Measurements from ENCODE around the gene TFG.
"Not testable (repeated sequence)": the region's sequence is repeated elsewhere in the genome, so short reads cannot be mapped to it uniquely, and the experiment has no call there.

TFG gene

GRCh38 chr3:100708989-100709841 lies at the start of gene TFG:
TSS of gene TFG (plus strand) at chr3:100709494. CDS start at chr3:100713686, 4,192 bp downstream.
- peak; percentile 95 for DNase-seq

- not testable (repeated sequence) for DNase-seq
Observed at GRCh38 chr3:100661294-100661693, 48.0 kb upstream of the TFG start.

DNA sequence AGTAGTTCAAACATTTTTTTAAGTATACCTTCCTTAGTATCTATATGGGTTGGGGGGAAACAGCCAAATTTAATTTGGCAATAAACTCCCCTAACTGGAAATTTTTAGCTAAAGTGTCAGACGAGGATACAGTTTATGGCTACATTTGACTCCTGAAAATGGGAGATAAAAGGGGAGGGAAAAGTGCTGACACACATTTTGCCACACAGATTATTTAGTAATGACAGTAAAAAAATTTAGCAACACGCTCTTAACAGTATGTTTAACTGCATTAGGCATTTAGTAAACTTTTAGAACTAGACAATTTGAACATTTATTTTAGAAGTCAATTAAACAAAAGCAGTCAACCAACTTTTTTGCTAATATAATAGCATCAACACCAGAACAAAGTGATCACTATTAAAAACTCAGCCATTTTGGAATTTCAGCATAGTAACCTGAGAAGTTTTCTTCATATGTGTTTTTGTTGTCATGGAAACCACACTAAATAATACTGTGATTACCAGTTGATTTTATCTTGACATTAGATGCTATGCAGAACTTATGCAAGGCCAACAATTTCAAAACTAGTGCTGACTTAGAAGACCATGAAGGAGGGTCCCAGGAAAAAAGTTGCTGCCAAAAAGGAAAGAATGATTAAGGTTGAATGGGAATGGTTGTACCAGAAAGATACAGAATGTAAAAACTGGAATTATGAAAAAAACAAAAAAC lies 47.0 kb upstream of the TFG start:
- DNase-seq = no peak

DNA sequence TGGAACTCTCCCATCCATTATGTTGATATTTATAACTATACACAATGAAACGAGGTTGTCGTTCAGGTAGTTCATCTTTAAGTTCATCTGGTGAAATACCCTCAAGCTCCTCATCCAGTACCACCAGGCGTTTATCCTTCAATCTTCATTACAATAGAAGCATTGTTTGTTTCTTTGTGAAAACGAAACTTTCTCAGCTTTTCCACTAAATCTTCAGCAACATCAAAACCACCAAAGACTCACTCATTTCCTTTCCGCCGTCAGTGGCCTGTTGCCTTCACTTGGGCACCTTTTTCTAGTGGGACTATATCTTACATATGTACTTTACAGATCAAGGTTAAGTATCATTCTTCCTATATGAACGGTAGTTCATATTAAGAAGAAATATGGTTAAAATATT lies 44.1 kb upstream of the TFG start:
- no peak for DNase-seq

GRCh38 chr3:100666699-100667098 lies 42.6 kb upstream of the TFG start:
- not testable (repeated sequence) for DNase-seq

GRCh38 chr3:100667316-100667715 lies 42.0 kb upstream of the TFG start:
- not testable (repeated sequence) for DNase-seq

- DNase-seq = not testable (repeated sequence)
Observed at GRCh38 chr3:100670995-100671394, 38.3 kb upstream of the TFG start.

DNA sequence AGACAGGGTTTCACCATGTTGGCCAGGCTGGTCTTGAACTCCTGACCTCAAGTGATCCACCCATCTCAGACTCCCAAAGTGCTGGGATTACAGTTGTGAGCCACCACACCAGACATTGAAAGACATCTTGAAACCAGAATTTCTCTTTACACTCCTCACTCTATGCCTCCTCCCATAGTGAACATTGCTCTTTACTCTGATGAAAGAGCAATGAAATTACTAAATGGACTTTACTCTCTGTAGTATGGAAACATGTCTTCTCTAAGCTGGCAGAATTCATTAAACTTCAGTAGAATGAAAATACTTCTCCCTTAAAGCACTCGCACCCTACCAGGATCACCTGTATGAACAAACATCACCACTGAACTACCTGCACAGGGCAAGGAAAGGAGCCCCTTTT lies 27.8 kb upstream of the TFG start:
- no peak for DNase-seq

- DNase-seq = no peak
Observed at GRCh38 chr3:100682056-100682853, 27.0 kb upstream of the TFG start.

- DNase-seq = no peak
Observed at GRCh38 chr3:100682854-100683760, 26.2 kb upstream of the TFG start.

GRCh38 chr3:100693225-100693624 lies 16.1 kb upstream of the TFG start:
- no peak for DNase-seq

- no peak for DNase-seq
Observed at GRCh38 chr3:100695696-100696095, 13.6 kb upstream of the TFG start.

- DNase-seq = no peak
Observed at GRCh38 chr3:100696161-100696560, 13.1 kb upstream of the TFG start.

DNA sequence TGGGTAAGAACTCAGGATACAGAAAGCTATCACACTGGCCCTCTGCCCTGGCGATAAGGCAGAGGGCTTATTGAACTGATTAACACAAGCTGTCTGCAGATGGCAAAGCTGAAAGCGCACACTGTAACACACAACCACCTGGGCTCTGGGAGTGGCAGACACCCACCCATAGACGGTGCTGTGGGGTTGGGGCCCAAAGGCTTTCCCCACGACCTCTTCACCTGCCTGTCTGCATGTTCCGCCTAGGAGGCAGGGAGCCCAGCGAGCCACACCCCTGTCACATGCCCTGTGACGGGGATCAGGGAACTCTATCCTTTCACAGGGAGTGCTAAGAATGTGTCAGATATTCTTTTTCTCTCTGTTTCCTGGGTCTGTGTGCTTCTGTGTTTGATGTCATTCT lies 12.1 kb upstream of the TFG start:
- no peak for DNase-seq

GRCh38 chr3:100697723-100698285 lies 11.5 kb upstream of the TFG start:
- no peak for DNase-seq

DNA sequence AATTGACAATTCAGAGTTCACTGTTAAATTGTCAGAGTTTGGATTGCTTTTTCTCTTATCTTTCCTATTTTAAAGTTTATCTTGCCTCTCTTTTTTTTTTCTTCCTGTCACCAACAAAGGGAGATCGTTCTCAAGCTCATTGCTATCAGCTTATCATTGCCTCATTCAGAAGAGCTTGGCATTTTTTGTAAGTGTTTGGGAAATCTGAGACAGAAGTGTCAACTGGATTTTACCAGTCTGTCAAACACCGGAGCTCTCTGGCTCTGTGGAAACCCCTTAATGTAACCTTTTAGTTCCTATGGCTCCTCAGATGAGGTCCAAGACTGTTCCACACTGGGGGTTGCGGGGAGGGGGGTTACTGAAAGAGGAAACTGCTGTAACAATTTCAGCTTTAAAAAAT lies 10.6 kb upstream of the TFG start:
- no peak for DNase-seq

- no peak for DNase-seq
Observed at GRCh38 chr3:100700708-100701107, 8.6 kb upstream of the TFG start.

GRCh38 chr3:100702082-100702979 lies 7.0 kb upstream of the TFG start:
- DNase-seq = no peak

DNA sequence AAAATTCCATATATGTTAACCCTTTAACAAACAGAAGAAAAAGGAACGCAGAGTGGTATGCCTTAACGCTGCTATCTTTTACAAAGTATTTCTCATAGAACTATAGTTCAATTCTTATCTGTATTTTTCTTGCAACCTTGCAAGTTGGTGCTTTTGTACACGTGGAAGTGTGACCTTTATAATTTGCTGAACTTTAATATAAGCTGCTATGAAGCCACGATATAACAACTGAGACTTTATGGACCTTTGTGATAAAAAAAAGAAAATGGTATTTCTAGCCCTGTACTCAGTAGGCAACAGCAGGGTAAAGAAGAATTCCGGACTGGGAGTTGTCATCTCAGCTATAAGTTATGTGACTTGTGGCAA lies 6.3 kb upstream of the TFG start:
- no peak for DNase-seq

- DNase-seq = no peak
Observed at GRCh38 chr3:100703865-100704264, 5.4 kb upstream of the TFG start.

DNA sequence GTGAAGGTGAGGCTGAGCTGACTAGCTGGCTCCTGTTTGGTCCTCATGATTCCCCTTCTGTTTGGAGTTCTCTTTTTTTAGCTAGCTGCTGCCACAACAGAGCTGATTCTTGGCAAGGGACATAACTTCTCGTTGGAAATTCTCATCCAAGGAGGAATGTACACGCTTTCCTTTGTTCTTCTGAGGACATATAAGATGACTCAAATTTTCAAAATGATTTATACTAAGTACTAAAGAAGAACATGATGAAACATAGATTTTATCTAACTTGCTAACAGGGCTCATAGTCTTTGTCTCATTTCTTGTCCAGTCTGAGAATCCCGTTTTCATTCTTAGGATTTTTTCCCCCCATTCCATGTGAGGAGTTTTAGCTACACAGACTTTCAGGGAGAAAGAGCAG lies 2.9 kb upstream of the TFG start:
- DNase-seq = no peak
